ENCODE results near the gene SMIM32. TPM values are rescaled to one million over a fixed set of nuclear protein-coding genes. Genes with fewer than 3 reads are reported as not detected.

SMIM32 gene
- total RNA-seq, 1 donor from 2014 or later, result not detected

GRCh38 chr5:136209346-136209910 lies 16.5 kb upstream of the SMIM32 start:
- Mint-ChIP-seq H3K27me3 (ENCODE audit: unreplicated experiment) (peaks cover 2% of the 10 kb centered on the region), H3K36me3 (ENCODE audit: low read depth, unreplicated experiment) (peaks cover 5% of the 10 kb centered on the region), H3K27ac (ENCODE audit: unreplicated experiment) (no peak overlapping the region), H3K9me3 (ENCODE audit: unreplicated experiment) (no peaks in the 10 kb centered on the region), H3K4me1 (ENCODE audit: unreplicated experiment) (peaks cover 8% of the 10 kb centered on the region), H3K4me3 (ENCODE audit: unreplicated experiment) (no peak overlapping the region)
- no peak for DNase-seq (ENCODE audit: low spot score)
- no peak for TF ChIP-seq CTCF (IDR thresholded peaks at IDR 0.05; ENCODE audit: unreplicated experiment)

GRCh38 chr5:136208916-136209315 lies 16.0 kb upstream of the SMIM32 start:
- Mint-ChIP-seq H3K27ac (ENCODE audit: unreplicated experiment) (no peak overlapping the region), H3K4me3 (ENCODE audit: unreplicated experiment) (no peak overlapping the region), H3K9me3 (ENCODE audit: unreplicated experiment) (no peaks in the 10 kb centered on the region), H3K4me1 (ENCODE audit: unreplicated experiment) (peaks cover 10% of the 10 kb centered on the region), H3K27me3 (ENCODE audit: unreplicated experiment) (peaks cover 4% of the 10 kb centered on the region), H3K36me3 (ENCODE audit: low read depth, unreplicated experiment) (peaks cover 5% of the 10 kb centered on the region)
- no peak for TF ChIP-seq CTCF (IDR thresholded peaks at IDR 0.05; ENCODE audit: unreplicated experiment)
- DNase-seq (ENCODE audit: low spot score), result no peak

- Mint-ChIP-seq H3K27me3 (ENCODE audit: unreplicated experiment) (peaks cover 8% of the 10 kb centered on the region), H3K27ac (ENCODE audit: unreplicated experiment) (no peak overlapping the region), H3K9me3 (ENCODE audit: unreplicated experiment) (no peaks in the 10 kb centered on the region), H3K4me1 (ENCODE audit: unreplicated experiment) (peaks cover 19% of the 10 kb centered on the region), H3K36me3 (ENCODE audit: low read depth, unreplicated experiment) (peaks cover 5% of the 10 kb centered on the region), H3K4me3 (ENCODE audit: unreplicated experiment) (no peak overlapping the region)
- no peak for DNase-seq (ENCODE audit: low spot score)
- no peak for TF ChIP-seq CTCF (IDR thresholded peaks at IDR 0.05; ENCODE audit: unreplicated experiment)
Measured at GRCh38 chr5:136207631-136208030, 14.7 kb upstream of the SMIM32 start.

- H3K9me3 Mint-ChIP-seq (ENCODE audit: unreplicated experiment), result no peaks in the 10 kb centered on the region
- H3K36me3 Mint-ChIP-seq (ENCODE audit: low read depth, unreplicated experiment), result peaks cover 5% of the 10 kb centered on the region
- H3K27me3 Mint-ChIP-seq (ENCODE audit: unreplicated experiment), result peaks cover 9% of the 10 kb centered on the region
- no peak overlapping the region for H3K27ac Mint-ChIP-seq (ENCODE audit: unreplicated experiment)
- no peak for DNase-seq (ENCODE audit: low spot score)
- H3K4me3 Mint-ChIP-seq (ENCODE audit: unreplicated experiment), result peak overlapping the region; percentile 37
- no peak for TF ChIP-seq CTCF (IDR thresholded peaks at IDR 0.05; ENCODE audit: unreplicated experiment)
- peaks cover 19% of the 10 kb centered on the region for H3K4me1 Mint-ChIP-seq (ENCODE audit: unreplicated experiment)
Measured at GRCh38 chr5:136206361-136206760, 13.4 kb upstream of the SMIM32 start.

- Mint-ChIP-seq H3K4me3 (ENCODE audit: unreplicated experiment) (no peak overlapping the region), H3K27ac (ENCODE audit: unreplicated experiment) (no peak overlapping the region), H3K36me3 (ENCODE audit: low read depth, unreplicated experiment) (peaks cover 5% of the 10 kb centered on the region), H3K9me3 (ENCODE audit: unreplicated experiment) (no peaks in the 10 kb centered on the region), H3K27me3 (ENCODE audit: unreplicated experiment) (peaks cover 9% of the 10 kb centered on the region), H3K4me1 (ENCODE audit: unreplicated experiment) (peaks cover 19% of the 10 kb centered on the region)
- no peak for TF ChIP-seq CTCF (IDR thresholded peaks at IDR 0.05; ENCODE audit: unreplicated experiment)
- no peak for DNase-seq (ENCODE audit: low spot score)
Measured at GRCh38 chr5:136205941-136206340, 13.0 kb upstream of the SMIM32 start.

Data from endothelial cell (in vitro differentiated cells).